ENCODE data around the gene NRG2. TPM values are rescaled to one million over a fixed set of nuclear protein-coding genes. Genes with fewer than 3 reads are reported as not detected.

Gene NRG2
- total and polyA plus RNA-seq, 2 of the 8 experiments (the other 6 are each of a cell fraction or from before 2014, with no cell fraction given): 0.27 to 0.54 TPM

DNA sequence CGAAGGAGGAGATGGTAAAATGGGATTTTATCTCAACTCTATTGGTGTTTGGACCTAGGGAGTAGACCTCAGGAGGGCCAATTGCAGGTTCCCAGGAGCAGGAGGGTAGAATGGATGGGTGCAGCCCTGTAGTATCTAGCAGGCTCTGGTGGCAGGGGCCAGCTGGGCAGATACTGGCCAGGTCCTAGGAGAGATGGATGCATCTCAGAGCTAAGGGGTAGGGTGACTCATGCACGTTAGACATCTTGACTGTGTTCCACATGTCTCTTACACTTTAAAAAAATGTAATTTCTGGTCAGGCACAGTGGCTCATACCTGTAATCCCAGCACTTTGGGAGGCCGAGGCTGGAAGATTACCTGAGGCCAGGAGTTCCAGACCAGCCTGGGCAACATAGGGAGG is 225.1 kb downstream of the NRG2 start:
- peaks cover 0 to 7% (median under 1%) of the 10 kb centered on the region in 4 experiments; a peak in 6 of 7 replicates for H3K4me1 ChIP-seq (replicated peaks in 1 of 4; ENCODE audit: control insufficient read depth in 3 of 4, insufficient read depth in 4 of 4, low read length in 3 of 4)
- no peaks in the 10 kb centered on the region for H3K36me3 ChIP-seq (ENCODE audit: control insufficient read depth in 2 of 4, insufficient read depth in 4 of 4, low read length in 3 of 4)
- H2BK5ac ChIP-seq (ENCODE audit: low read depth, low read length): no peak overlapping the region
- no peaks in the 10 kb centered on the region for H3K79me2 ChIP-seq (ENCODE audit: control insufficient read depth in 1 of 2, insufficient read depth in 2 of 2, low read length in 2 of 2)
- no peak overlapping the region for H3K4me2 ChIP-seq (ENCODE audit: insufficient read depth in 1 of 2, low read depth in 2 of 2, low read length in 2 of 2)
- no peak for FAIRE-seq
- H4K20me1 ChIP-seq (replicated peaks in 1 of 2; ENCODE audit: control insufficient read depth in 1 of 2, insufficient read depth in 2 of 2, low read length in 2 of 2): no peaks in the 10 kb centered on the region
- H3K4ac ChIP-seq (replicated peaks; ENCODE audit: insufficient read length, low read depth, low read length): no peak overlapping the region
- peaks cover 0 to 2% (median 0%) of the 10 kb centered on the region in 4 experiments; a peak in 1 of 7 replicates for H3K27me3 ChIP-seq (replicated peaks in 1 of 4; ENCODE audit: control insufficient read depth in 3 of 4, extremely low read depth in 1 of 4, insufficient read depth in 3 of 4, low read length in 3 of 4)
- no peaks in the 10 kb centered on the region for H3K79me1 ChIP-seq (ENCODE audit: low read depth, low read length)
- H3K14ac ChIP-seq (ENCODE audit: insufficient read length): no peak overlapping the region
- no peaks in the 10 kb centered on the region for H3K23me2 ChIP-seq (ENCODE audit: low read depth, low read length)
- no peak overlapping the region for H3K4me3 ChIP-seq (ENCODE audit: extremely low read depth in 1 of 4, insufficient read depth in 2 of 4, low read depth in 3 of 4, low read length in 4 of 4)
- 84% methylated on average over 3 of the region's 3 CpGs; no CpG with 5 or more reads in 1 of the 2 experiments for WGBS, 2 experiments (ENCODE audit: extremely low coverage in 1 of 2, insufficient coverage in 1 of 2, insufficient read length in 1 of 2, insufficient replicate concordance in 2 of 2, low coverage in 1 of 2, low lambda C conversion rate in 2 of 2, missing lambda C conversion rate in 1 of 2)
- DNase-seq (ENCODE audit: low read depth in 1 of 2, low spot score in 2 of 2): no peak
- no peak overlapping the region for H4K5ac ChIP-seq (ENCODE audit: insufficient read length, low read depth, low read length)
- TF ChIP-seq FOSL1 (IDR thresholded peaks at IDR 0.05; ENCODE audit: insufficient read depth, low read depth, low read length): no peak
- no peak for TF ChIP-seq RXRA (IDR thresholded peaks at IDR 0.05; ENCODE audit: insufficient read depth, low read depth, low read length)
- TF ChIP-seq, protein P1, sequence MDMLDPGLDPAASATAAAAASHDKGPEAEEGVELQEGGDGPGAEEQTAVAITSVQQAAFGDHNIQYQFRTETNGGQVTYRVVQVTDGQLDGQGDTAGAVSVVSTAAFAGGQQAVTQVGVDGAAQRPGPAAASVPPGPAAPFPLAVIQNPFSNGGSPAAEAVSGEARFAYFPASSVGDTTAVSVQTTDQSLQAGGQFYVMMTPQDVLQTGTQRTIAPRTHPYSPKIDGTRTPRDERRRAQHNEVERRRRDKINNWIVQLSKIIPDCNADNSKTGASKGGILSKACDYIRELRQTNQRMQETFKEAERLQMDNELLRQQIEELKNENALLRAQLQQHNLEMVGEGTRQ (IDR thresholded peaks at IDR 0.05; ENCODE audit: low read length): no peak
- TF ChIP-seq CREB1 (IDR thresholded peaks at IDR 0.05): no peak
- no peak for TF ChIP-seq SP1 (IDR thresholded peaks at IDR 0.05; ENCODE audit: low read depth, low read length)
- TF ChIP-seq POLR2AphosphoS5 (IDR thresholded peaks at IDR 0.05; ENCODE audit: low read depth, low read length): no peak
- no peak for TF ChIP-seq KDM5A (IDR thresholded peaks at IDR 0.05; ENCODE audit: low read length)
- TF ChIP-seq RNF2 (IDR thresholded peaks at IDR 0.05; ENCODE audit: borderline replicate concordance, low read depth, low read length, missing control alignments, poor library complexity, severe bottlenecking): no peak
- TF ChIP-seq EZH2 (IDR thresholded peaks at IDR 0.05; ENCODE audit: low read depth, low read length, severe bottlenecking): no peak
- TF ChIP-seq BACH1 (IDR thresholded peaks at IDR 0.05; ENCODE audit: low read length): no peak
- H2BK15ac ChIP-seq (ENCODE audit: low read length): no peak overlapping the region
- H4K91ac ChIP-seq (replicated peaks; ENCODE audit: insufficient read length, low read length): no peak overlapping the region
- ChIA-PET POLR2A (ENCODE audit: partially characterized antibody) (no interaction called here), CTCF (ENCODE audit: partially characterized antibody) (interaction anchor here (1.0 to 1.6 kb wide), 2 partner anchors 11 to 25 kb away, joined by 3 to 4 read pairs; no protein-coding TSS in a partner anchor)
- H2AK5ac ChIP-seq (ENCODE audit: low read depth, low read length): no peak overlapping the region
- H3K9me3 ChIP-seq (ENCODE audit: insufficient read depth in 2 of 2, low read depth in 1 of 2, low read length in 1 of 2): no peaks in the 10 kb centered on the region
- H2BK12ac ChIP-seq (ENCODE audit: low read depth, low read length): no peak overlapping the region
- H3K23ac ChIP-seq (ENCODE audit: insufficient read length): no peak overlapping the region
- H2AFZ ChIP-seq (ENCODE audit: low read length): no peak overlapping the region
- no peak overlapping the region for H2BK20ac ChIP-seq (ENCODE audit: low read length)
- no peak overlapping the region for H3K9ac ChIP-seq (replicated peaks in 1 of 4; ENCODE audit: extremely low read depth in 1 of 4, low read depth in 3 of 4, low read length in 3 of 4)
- H4K8ac ChIP-seq (ENCODE audit: extremely low read depth, insufficient read depth, low read length): no peak overlapping the region
- H3K27ac ChIP-seq (ENCODE audit: low read depth, low read length): no peak overlapping the region
- no peak overlapping the region for H3K56ac ChIP-seq (replicated peaks; ENCODE audit: insufficient read length, low read depth, low read length)
- no peak overlapping the region for H2BK120ac ChIP-seq (replicated peaks; ENCODE audit: low read depth, low read length)
- H3K18ac ChIP-seq (ENCODE audit: extremely low read depth, low read length): no peak overlapping the region

Measured in H1 (cell line).